Measurements from ENCODE around the gene ERGIC1.

DNA sequence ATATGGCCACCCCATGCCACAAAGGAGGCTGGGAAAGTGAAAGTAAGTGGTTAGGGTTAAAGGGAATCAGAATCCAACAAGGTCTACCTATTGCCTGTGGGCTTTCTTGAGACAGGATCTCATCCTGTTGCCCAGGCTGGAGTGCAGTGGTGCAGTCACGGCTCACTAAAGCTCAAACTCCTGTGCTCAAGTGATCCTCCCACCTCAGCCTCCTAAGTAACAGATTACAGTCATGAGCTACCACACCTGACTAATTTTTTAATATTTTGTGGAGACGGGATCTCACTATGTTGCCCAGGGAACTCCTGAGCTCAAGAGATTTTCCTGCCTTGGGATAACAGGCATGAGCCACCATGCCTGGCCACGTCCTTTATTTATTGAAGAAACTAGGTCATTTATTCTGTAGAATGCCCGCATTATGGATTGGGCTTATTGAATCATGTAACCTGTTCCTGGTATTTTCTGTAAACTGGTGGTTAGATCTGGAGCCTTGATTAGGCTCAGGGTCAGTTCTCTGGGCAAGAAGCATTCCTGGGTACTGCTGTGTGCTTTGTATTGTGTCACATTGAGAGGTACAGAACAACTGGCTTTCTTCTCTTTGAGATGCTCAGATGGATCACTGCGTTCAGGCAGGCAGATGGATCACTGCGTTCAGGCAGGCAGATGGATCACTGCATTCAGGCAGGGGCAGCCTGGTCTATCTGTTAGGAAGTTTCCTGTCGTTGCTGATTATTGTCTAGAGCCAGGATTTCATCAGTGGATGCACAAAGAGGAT, 41.6 kb downstream of the ERGIC1 start:
- TF ChIP-seq, protein P1, sequence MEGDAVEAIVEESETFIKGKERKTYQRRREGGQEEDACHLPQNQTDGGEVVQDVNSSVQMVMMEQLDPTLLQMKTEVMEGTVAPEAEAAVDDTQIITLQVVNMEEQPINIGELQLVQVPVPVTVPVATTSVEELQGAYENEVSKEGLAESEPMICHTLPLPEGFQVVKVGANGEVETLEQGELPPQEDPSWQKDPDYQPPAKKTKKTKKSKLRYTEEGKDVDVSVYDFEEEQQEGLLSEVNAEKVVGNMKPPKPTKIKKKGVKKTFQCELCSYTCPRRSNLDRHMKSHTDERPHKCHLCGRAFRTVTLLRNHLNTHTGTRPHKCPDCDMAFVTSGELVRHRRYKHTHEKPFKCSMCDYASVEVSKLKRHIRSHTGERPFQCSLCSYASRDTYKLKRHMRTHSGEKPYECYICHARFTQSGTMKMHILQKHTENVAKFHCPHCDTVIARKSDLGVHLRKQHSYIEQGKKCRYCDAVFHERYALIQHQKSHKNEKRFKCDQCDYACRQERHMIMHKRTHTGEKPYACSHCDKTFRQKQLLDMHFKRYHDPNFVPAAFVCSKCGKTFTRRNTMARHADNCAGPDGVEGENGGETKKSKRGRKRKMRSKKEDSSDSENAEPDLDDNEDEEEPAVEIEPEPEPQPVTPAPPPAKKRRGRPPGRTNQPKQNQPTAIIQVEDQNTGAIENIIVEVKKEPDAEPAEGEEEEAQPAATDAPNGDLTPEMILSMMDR (IDR thresholded peaks at IDR 0.05; ENCODE audit: low read length), result no peak
- no peak for TF ChIP-seq EZH2phosphoT487 (IDR thresholded peaks at IDR 0.05; ENCODE audit: low read length)
- TF ChIP-seq EZH2 (optimal IDR thresholded peaks at IDR 0.05; ENCODE audit: low read depth, low read length), result no peak
